GM19351 (cell line): ENCODE measurements around the gene GAPDHS.

Source experiments
- ATAC-seq: cut with Tn5 transposase; IDR thresholded peaks from one replicate; pipeline ENCODE4 v1.9.1; 2021; ENCODE audit warnings: mild to moderate bottlenecking, moderate library complexity; ENCODE audit not compliant: unreplicated experiment

GAPDHS gene

DNA sequence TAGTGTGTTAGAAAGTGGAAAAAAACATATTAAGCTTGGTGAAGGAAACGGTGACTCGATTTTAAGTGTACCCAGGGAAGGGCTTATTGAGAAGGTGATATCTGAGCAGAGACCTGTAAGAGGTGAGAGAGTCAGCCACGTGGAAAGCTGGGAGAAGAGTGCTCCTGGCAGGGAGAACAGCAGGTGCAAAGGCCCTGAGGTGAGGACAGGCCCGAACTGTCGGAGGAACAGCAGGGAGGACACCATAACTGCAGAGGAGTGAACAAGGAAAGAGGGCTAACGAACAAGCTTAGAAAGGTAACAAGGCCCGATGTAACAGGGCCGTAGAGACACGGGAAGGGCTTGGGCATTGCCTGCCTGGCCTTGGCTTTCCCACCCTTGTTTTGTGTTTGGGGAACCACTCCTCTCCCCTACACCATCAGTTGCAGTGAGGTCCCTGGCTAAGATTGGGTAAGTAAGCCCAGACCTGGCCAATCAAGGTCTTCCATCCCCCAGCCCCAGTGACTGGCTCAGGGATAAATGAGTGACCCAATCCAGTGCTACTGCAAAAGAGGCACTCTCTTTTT lies 22.9 kb downstream of the GAPDHS start:
- no peak for ATAC-seq

DNA sequence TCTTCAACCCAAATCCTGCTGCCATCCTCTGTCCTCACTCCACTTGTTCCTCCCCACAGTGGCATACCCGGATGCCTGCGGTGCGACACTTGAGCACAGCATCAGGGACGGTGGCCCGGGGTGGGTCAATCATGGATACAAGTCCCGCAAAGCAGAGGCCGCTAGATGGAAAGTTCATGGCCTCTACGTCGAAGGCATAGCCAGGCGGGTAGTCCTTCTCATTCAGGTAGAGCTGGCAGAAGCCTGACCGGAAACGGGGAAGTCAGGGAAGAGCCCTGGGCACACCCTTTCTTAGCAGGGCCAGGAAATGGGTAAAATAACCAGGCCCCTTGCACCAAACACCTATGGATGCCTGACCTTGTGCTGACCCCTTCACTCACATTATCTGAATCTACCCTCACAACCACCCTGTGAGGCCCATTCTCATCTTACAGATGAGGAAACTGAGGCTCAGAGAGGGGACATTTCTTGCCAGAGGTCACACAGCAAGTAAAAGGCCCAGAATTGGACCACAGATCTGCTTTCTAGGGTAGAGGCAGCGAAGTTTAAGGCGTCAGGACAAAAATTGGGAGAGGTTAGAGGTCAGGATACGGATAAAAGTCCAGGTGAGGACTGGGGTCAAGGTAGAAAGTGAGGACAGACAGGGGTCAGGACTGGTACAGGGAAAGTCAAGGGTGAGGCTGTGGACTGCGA lies 23.7 kb downstream of the GAPDHS start:
- no peak for ATAC-seq

DNA sequence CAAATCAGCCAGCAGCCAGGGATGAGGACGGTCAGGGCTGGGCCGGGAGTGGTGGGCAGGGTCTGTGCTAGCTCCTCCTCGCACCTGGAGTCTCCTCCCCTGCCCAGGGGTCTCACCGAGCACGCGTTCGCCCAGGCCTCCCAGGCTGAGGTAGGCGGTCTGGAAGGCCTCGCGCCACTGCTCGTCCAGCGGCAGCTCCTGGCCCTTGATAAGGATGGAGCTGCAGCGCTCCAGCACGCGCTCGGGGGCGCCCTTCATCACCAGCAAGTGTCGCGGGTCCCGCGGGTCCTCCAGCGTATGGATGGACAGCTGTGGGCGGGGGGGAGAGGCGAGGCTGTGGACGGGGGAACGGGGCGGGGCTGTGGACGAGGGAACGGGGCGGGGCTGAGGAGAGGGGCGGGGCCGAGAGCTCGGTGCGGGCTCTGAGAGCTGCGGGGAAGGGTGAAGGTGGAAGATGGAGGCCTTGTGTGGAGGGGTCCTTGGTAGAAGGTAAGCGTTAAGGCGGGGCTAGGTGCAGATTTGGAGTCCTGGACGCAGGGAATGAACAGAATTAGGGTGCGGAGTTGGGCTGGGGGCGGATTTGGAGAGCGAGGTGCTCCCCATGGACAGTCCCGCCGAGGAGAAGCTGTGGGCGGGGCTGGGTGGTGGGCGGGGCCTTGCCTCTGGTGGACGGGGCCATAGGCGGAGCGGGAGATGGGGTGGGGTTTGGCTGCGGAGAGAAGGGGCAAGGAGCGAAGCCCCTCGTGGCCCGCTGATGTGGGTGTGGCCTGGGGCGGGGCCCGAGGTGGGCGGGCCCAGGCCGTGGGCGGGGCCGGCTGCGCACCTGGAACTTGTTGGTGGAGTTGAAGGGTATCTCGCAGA lies 24.5 kb downstream of the GAPDHS start:
- ATAC-seq, result no peak

- peak; percentile 23 for ATAC-seq
These were observed 25.4 kb downstream of the GAPDHS start for GRCh38 chr19:35558400-35559280.

GRCh38 chr19:35559281-35559659 lies 26.0 kb downstream of the GAPDHS start:
- peak; percentile 66 for ATAC-seq

DNA sequence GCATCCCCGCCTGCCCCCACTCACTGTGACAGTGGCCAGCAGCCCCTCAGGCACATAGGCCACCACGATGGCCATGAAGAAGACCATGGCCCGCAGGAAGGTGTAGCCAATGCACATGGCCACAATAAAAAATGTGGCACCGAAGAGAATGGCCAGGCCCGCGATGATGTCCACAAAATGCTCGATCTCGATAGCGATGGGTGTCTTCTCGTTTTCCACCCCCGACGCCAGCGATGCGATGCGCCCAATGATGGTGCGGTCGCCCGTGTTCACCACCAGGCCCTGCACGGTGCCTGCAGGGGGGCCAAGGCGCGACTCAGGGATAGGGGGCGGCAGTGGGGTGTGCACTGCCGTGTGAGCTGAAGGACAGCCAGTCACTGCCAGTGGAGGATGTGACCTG lies 26.5 kb downstream of the GAPDHS start:
- ATAC-seq, result no peak

GRCh38 chr19:35560271-35560670 lies 27.0 kb downstream of the GAPDHS start:
- ATAC-seq, result no peak

GRCh38 chr19:35560677-35561076 lies 27.4 kb downstream of the GAPDHS start:
- ATAC-seq, result no peak

DNA sequence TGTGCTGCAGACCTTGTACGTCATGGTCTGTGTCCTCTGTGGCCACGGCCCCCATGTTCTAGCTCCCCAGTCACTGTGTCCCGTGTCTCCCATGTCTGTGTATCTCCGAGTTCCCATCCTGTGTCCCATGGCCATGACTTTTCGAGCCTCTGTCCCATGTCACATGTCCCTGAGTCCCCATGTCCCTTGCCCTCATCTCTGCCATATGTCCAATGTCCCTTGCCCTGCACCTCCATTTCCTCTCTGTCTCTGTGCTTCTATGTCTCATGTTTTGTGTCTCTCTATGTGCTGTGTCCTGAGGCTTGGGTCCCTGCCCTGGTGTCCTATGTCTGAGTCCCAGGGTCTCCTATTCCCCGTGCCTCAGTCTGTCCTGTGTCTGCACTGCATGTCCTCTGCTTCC lies 28.2 kb downstream of the GAPDHS start:
- no peak for ATAC-seq

DNA sequence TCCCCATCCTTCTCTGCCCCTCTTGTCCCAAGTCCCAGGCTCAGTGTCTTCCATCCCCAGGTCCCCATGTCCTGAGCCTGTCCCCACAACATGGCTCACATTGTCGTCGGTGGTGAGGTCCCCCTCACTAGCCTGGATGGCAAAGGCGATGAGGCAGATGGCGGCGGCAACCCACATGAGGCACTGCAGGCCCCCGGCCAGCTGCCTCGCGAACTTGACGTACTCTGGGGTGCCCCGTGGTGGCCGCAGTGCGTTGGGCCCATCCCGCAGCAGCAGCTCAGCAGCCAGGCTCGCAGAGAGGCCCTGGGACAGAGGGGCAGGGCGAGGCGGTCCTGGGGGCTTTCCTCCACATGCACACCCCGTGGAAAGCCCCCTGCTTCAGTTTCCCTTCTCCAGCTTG lies 29.1 kb downstream of the GAPDHS start:
- no peak for ATAC-seq

- no peak for ATAC-seq
These were observed 29.5 kb downstream of the GAPDHS start for GRCh38 chr19:35562776-35563175.

DNA sequence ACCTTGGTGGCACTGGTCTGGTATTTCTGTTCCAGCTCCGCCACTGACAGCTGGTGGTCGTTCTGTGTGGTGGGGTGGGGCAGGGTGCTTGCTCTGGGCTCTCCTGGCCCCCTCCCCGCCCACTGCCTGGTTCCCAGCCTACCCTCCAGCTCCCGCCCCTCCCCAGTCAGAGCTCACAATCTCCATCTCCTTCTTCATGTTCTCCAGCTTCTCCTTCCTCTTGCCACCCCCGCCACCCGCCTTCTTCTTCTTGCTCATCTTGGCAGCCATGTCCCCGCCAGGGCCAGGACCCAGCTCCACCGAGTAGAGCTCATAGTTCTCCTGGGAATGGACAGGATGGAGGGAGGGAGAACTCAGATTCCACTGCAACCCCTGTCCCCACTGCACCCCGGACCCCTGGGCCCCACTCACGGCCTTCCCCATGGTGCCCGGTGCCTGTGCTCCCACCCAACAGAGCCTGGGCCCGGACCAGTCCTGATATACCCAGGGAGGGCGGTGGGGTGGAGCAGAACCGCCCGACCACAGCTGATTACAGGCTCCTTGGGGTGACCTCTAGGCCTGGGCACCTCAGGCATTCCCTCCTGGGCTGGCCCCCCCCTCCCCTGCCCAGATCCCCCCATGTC lies 30.1 kb downstream of the GAPDHS start, which contains the start of gene ATP4A:
ATP4A (minus strand) TSS at position 452 of the 623 bp plus-strand sequence; CDS start at position 423, 29 bp downstream.
- ATAC-seq, result no peak

GRCh38 chr19:35565016-35565856 lies 32.0 kb downstream of the GAPDHS start:
- no peak for ATAC-seq

DNA sequence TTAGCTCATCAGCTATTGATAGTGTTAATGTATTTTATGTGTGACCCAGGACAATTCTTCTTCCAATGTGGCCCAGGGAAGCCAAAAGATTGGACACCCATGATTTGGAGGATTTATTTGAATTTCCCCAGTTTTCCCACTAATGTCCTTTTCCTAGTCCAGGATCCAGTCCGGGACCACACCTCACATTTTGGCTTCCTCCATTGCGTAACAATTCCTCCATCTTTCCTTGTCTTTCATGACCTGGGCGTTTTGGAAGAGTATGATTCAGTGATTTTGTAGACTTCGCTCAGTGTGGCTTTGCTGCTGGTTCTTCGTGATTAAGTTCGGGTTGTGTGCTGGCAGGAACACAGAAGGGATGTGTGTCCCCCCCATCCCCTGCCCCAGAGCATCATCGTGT lies 33.5 kb downstream of the GAPDHS start:
- no peak for ATAC-seq

DNA sequence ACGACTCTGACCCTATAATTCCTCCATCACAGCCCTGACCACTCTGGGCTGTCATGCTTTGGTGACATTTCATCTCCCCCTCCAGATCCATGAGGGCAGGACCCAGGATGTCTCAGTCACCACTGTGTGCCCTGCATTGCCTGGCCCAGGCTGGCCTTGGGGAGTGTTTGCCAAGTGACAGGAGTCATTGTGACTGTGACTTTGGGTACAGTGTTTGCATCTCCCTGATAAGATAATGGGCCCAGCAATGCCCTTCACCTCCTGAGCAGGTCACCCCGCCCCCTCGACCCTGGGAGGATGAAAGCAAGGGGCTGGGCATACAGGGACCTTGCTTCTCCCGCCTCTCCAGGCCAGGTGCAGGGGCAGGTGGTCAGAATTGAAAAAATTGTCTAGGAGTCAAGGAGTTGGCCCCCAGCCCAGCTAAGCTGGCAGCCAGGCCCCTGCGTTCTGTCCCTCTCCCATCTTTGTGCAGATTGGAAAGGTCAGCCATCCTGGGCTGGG lies 36.1 kb downstream of the GAPDHS start:
- ATAC-seq, result no peak

- ATAC-seq, result no peak
These were observed 38.2 kb downstream of the GAPDHS start for GRCh38 chr19:35571406-35571965.

DNA sequence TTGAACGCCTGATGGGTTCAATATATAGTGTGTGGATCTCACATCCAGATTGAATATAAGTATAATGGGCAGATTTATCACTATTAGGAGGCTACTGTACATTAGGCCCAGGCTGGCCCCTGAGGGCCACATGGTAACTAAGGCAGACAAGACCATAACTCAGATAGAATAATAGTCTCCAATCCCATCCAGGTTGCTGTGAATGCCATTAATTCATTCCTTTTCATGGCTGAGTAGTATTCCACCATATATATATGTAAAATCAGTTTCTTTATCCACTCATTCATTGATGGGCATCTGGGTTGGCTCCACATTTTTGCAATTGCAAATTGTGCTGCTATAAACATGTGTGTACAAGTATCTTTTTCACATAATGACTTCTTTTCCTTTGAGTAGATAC lies 44.7 kb downstream of the GAPDHS start:
- no peak for ATAC-seq

GRCh38 chr19:35578707-35579106 lies 45.5 kb downstream of the GAPDHS start:
- no peak for ATAC-seq

GRCh38 chr19:35582760-35583159 lies 49.5 kb downstream of the GAPDHS start:
- no peak for ATAC-seq
